GM18870 (cell line): ENCODE measurements around the gene PRND.
"Not testable (repeated sequence)": the region's sequence is repeated elsewhere in the genome, so short reads cannot be mapped to it uniquely, and the experiment has no call there.

Experiments
- ATAC-seq: cut with Tn5 transposase; IDR thresholded peaks from one replicate; pipeline ENCODE4 v1.9.1; 2021; ENCODE audit warnings: moderate library complexity; ENCODE audit not compliant: unreplicated experiment

Gene PRND

GRCh38 chr20:4721719-4722118 lies at the start of gene PRND:
PRND (plus strand) TSS chr20:4721909; CDS start chr20:4724552, 2,643 bp downstream.
- ATAC-seq, result no peak

GRCh38 chr20:4672948-4673347 lies 48.8 kb upstream of the PRND start:
- ATAC-seq, result no peak

GRCh38 chr20:4673371-4674001 lies 48.2 kb upstream of the PRND start:
- no peak for ATAC-seq

GRCh38 chr20:4674672-4675071 lies 47.0 kb upstream of the PRND start:
- no peak for ATAC-seq

GRCh38 chr20:4677846-4678245 lies 43.9 kb upstream of the PRND start:
- ATAC-seq, result no peak

- ATAC-seq, result no peak
These were observed 40.3 kb upstream of the PRND start for GRCh38 chr20:4681401-4681800.

- no peak for ATAC-seq
These were observed 39.7 kb upstream of the PRND start for GRCh38 chr20:4681991-4682401.

- ATAC-seq, result no peak
These were observed 39.0 kb upstream of the PRND start for GRCh38 chr20:4682682-4683081.

GRCh38 chr20:4683261-4683660 lies 38.4 kb upstream of the PRND start:
- no peak for ATAC-seq

GRCh38 chr20:4684837-4685413 lies 36.8 kb upstream of the PRND start:
- ATAC-seq, result no peak

- no peak for ATAC-seq
These were observed 35.8 kb upstream of the PRND start for GRCh38 chr20:4685923-4686221.

GRCh38 chr20:4688305-4688704 lies 33.4 kb upstream of the PRND start:
- ATAC-seq, result no peak

- ATAC-seq, result no peak
These were observed 32.5 kb upstream of the PRND start for GRCh38 chr20:4689220-4689619.

GRCh38 chr20:4691753-4692152 lies 30.0 kb upstream of the PRND start:
- ATAC-seq, result no peak

- no peak for ATAC-seq
These were observed 27.6 kb upstream of the PRND start for GRCh38 chr20:4694076-4694475.

- ATAC-seq, result no peak
These were observed 24.4 kb upstream of the PRND start for GRCh38 chr20:4697189-4697830.

GRCh38 chr20:4697831-4698221 lies 23.9 kb upstream of the PRND start:
- ATAC-seq, result no peak

- no peak for ATAC-seq
These were observed 22.5 kb upstream of the PRND start for GRCh38 chr20:4699216-4699615.

GRCh38 chr20:4699957-4700356 lies 21.8 kb upstream of the PRND start:
- ATAC-seq, result no peak

GRCh38 chr20:4702562-4703280 lies 19.0 kb upstream of the PRND start:
- ATAC-seq, result no peak

GRCh38 chr20:4703281-4703676 lies 18.4 kb upstream of the PRND start:
- no peak for ATAC-seq

GRCh38 chr20:4706941-4707340 lies 14.8 kb upstream of the PRND start:
- ATAC-seq, result not testable (repeated sequence)
